Astrocyte (in vitro differentiated cells and primary cell): ENCODE data around the gene OR52N2. TPM values are rescaled to one million over a fixed set of nuclear protein-coding genes. Genes with fewer than 3 reads are reported as not detected.

Experiments used
- DNase-seq: peaks from one replicate; pipeline ENCODE4 v3.0.0-alpha.2; 2010; ENCODE audit warnings: low read depth
- FAIRE-seq: peaks from 2 replicates; lab custom pipeline; 2011; peaks lifted over from hg19 to GRCh38; lab: Jason Lieb, UNC
- H2AFZ ChIP-seq: 2 replicates; pipeline ENCODE4 v1.6.0; 2012; ENCODE audit warnings: low read depth, low read length, inconsistent platforms
- H3K27ac ChIP-seq: 2 replicates; pipeline ENCODE4 v1.5.1; 2011; ENCODE audit warnings: low read depth, low read length, inconsistent platforms
- H3K27me3 ChIP-seq: 2 replicates; pipeline ENCODE4 v1.6.0; 2011; ENCODE audit warnings: low read length, inconsistent platforms; ENCODE audit not compliant: insufficient read depth
- H3K36me3 ChIP-seq: 2 replicates; pipeline ENCODE4 v1.5.1; 2011; ENCODE audit warnings: low read length, inconsistent platforms; ENCODE audit not compliant: insufficient read depth
- H3K4me1 ChIP-seq: 2 replicates; pipeline ENCODE4 v1.5.1; 2011; ENCODE audit warnings: low read length, inconsistent platforms; ENCODE audit not compliant: insufficient read depth
- H3K4me2 ChIP-seq: 2 replicates; pipeline ENCODE4 v1.6.0; 2012; ENCODE audit warnings: low read length, inconsistent platforms
- H3K4me3 ChIP-seq: 2 replicates; pipeline ENCODE4 v1.5.1; 2011; ENCODE audit warnings: low read depth, mild to moderate bottlenecking, low read length, inconsistent platforms; ENCODE audit not compliant: insufficient read depth
- H3K79me2 ChIP-seq: 2 replicates; pipeline ENCODE4 v1.6.0; 2012; ENCODE audit warnings: mild to moderate bottlenecking, low read length, inconsistent platforms; ENCODE audit not compliant: insufficient read depth
- H3K9ac ChIP-seq: 2 replicates; pipeline ENCODE4 v1.6.0; 2012; ENCODE audit warnings: mild to moderate bottlenecking, low read length, inconsistent platforms
- H3K9me3 ChIP-seq: 2 replicates; pipeline ENCODE4 v1.5.1; 2012; ENCODE audit warnings: low read depth, mild to moderate bottlenecking, low read length, inconsistent platforms; ENCODE audit not compliant: insufficient read depth
- H4K20me1 ChIP-seq: 2 replicates; pipeline ENCODE4 v1.6.0; 2012; ENCODE audit warnings: low read length, inconsistent platforms; ENCODE audit not compliant: insufficient read depth
- H3K27ac Mint-ChIP-seq: one replicate; pipeline ENCODE4 v1.8.0; 2021; ENCODE audit warnings: mild to moderate bottlenecking, mixed read lengths; ENCODE audit not compliant: unreplicated experiment
- H3K27me3 Mint-ChIP-seq: one replicate; pipeline ENCODE4 v1.8.0; 2021; ENCODE audit warnings: low read depth, mixed read lengths; ENCODE audit not compliant: unreplicated experiment
- H3K36me3 Mint-ChIP-seq: one replicate; pipeline ENCODE4 v1.8.0; 2021; ENCODE audit warnings: low read depth, mixed read lengths; ENCODE audit not compliant: unreplicated experiment
- H3K4me1 Mint-ChIP-seq: one replicate; pipeline ENCODE4 v1.8.0; 2021; ENCODE audit warnings: low read depth, mixed read lengths; ENCODE audit not compliant: unreplicated experiment
- H3K4me3 Mint-ChIP-seq: one replicate; pipeline ENCODE4 v1.8.0; 2021; ENCODE audit warnings: mild to moderate bottlenecking, moderate library complexity, mixed read lengths; ENCODE audit not compliant: unreplicated experiment
- H3K9me3 Mint-ChIP-seq: one replicate; pipeline ENCODE4 v1.8.0; 2021; ENCODE audit warnings: mild to moderate bottlenecking, mixed read lengths; ENCODE audit not compliant: unreplicated experiment
- CTCF ChIP-seq: IDR thresholded peaks from 2 replicates; pipeline ENCODE4 v1.5.1; 2011; ENCODE audit warnings: low read depth, mild to moderate bottlenecking, inconsistent platforms, low read length, moderate library complexity; ENCODE audit not compliant: insufficient read depth
- EZH2 ChIP-seq: IDR thresholded peaks from 2 replicates; pipeline ENCODE4 v1.6.1; 2012; ENCODE audit warnings: mild to moderate bottlenecking, low read length, inconsistent platforms; ENCODE audit not compliant: insufficient read depth
- total RNA-seq: library from RNA; stranded (reverse); gene quantifications from 2 replicates; pipeline ENCODE4 v1.2.1, GENCODE V29; 2021

The OR52N2 gene
- total RNA-seq, 1 donor from 2014 or later = not detected

- Histone ChIP-seq H3K4me1 (no peaks in the 10 kb centered on the region), H3K27me3 (no peaks in the 10 kb centered on the region), H3K27ac (no peak overlapping the region), H3K4me2 (no peak overlapping the region), H3K36me3 (no peaks in the 10 kb centered on the region), H2AFZ (no peak overlapping the region), H3K79me2 (no peaks in the 10 kb centered on the region), H3K4me3 (no peak overlapping the region), H3K9me3 (no peaks in the 10 kb centered on the region), H4K20me1 (no peaks in the 10 kb centered on the region), H3K9ac (no peak overlapping the region)
- Mint-ChIP-seq H3K36me3 (no peaks in the 10 kb centered on the region), H3K9me3 (peaks cover 2% of the 10 kb centered on the region), H3K4me3 (no peak overlapping the region), H3K4me1 (peaks cover 8% of the 10 kb centered on the region), H3K27me3 (no peaks in the 10 kb centered on the region), H3K27ac (no peak overlapping the region)
- FAIRE-seq (no peak), DNase-seq (no peak)
- TF ChIP-seq CTCF = no peak
- TF ChIP-seq EZH2 = no peak
Measured at GRCh38 chr11:5833446-5833845, 24.7 kb downstream of the OR52N2 start.

GRCh38 chr11:5837695-5838094 lies 29.0 kb downstream of the OR52N2 start:
- no peaks in the 10 kb centered on the region for H3K36me3 ChIP-seq
- Mint-ChIP-seq H3K4me3 (no peak overlapping the region), H3K36me3 (no peaks in the 10 kb centered on the region), H3K27ac (no peak overlapping the region), H3K27me3 (peaks cover 4% of the 10 kb centered on the region), H3K4me1 (peaks cover 8% of the 10 kb centered on the region), H3K9me3 (peaks cover 2% of the 10 kb centered on the region)
- H3K4me3 ChIP-seq = no peak overlapping the region
- no peaks in the 10 kb centered on the region for H3K9me3 ChIP-seq
- no peak overlapping the region for H3K9ac ChIP-seq
- FAIRE-seq (no peak), DNase-seq (no peak)
- H3K4me1 ChIP-seq = no peaks in the 10 kb centered on the region
- TF ChIP-seq CTCF (no peak), EZH2 (no peak)
- H3K27me3 ChIP-seq = no peaks in the 10 kb centered on the region
- H3K4me2 ChIP-seq = no peak overlapping the region
- no peak overlapping the region for H3K27ac ChIP-seq
- H4K20me1 ChIP-seq = no peaks in the 10 kb centered on the region
- H2AFZ ChIP-seq = no peak overlapping the region
- H3K79me2 ChIP-seq = no peaks in the 10 kb centered on the region

- Mint-ChIP-seq H3K27ac (no peak within 1 kb of the TSS), H3K27me3 (peaks cover 4% of the 10 kb centered on the region), H3K36me3 (no peaks in the 10 kb centered on the region), H3K9me3 (no peaks in the 10 kb centered on the region), H3K4me1 (peaks cover 8% of the 10 kb centered on the region), H3K4me3 (no peak within 1 kb of the TSS)
- no peak within 1 kb of the TSS for H3K9ac ChIP-seq
- H3K4me3 ChIP-seq = no peak within 1 kb of the TSS
- H3K9me3 ChIP-seq = no peaks in the 10 kb centered on the region
- no peaks in the 10 kb centered on the region for H4K20me1 ChIP-seq
- no peak for DNase-seq
- no peaks in the 10 kb centered on the region for H3K27me3 ChIP-seq
- no peak for FAIRE-seq
- TF ChIP-seq EZH2 = no peak
- no peak for TF ChIP-seq CTCF
- no peak within 1 kb of the TSS for H2AFZ ChIP-seq
- no peak within 1 kb of the TSS for H3K27ac ChIP-seq
- no peak within 1 kb of the TSS for H3K4me2 ChIP-seq
- no peaks in the 10 kb centered on the region for H3K36me3 ChIP-seq
- no peaks in the 10 kb centered on the region for H3K79me2 ChIP-seq
- H3K4me1 ChIP-seq = no peaks in the 10 kb centered on the region
Measured at GRCh38 chr11:5841797-5842196, 33.1 kb downstream of the OR52N2 start, which contains the start of gene OR52E6. Gene OR52E6, minus strand, starts transcription at chr11:5841897. Its CDS starts 0 bp downstream, at chr11:5841897.
